NCI-H1930 (cell line): ENCODE results near the gene COQ6.
"Not testable (repeated sequence)": the region's sequence is repeated elsewhere in the genome, so short reads cannot be mapped to it uniquely, and the experiment has no call there.

Source experiments
- DNase-seq, 2 experiments: peaks; one replicate each; lab custom pipeline; 2025; lab: John Stamatoyannopoulos, UW

COQ6 gene

DNA sequence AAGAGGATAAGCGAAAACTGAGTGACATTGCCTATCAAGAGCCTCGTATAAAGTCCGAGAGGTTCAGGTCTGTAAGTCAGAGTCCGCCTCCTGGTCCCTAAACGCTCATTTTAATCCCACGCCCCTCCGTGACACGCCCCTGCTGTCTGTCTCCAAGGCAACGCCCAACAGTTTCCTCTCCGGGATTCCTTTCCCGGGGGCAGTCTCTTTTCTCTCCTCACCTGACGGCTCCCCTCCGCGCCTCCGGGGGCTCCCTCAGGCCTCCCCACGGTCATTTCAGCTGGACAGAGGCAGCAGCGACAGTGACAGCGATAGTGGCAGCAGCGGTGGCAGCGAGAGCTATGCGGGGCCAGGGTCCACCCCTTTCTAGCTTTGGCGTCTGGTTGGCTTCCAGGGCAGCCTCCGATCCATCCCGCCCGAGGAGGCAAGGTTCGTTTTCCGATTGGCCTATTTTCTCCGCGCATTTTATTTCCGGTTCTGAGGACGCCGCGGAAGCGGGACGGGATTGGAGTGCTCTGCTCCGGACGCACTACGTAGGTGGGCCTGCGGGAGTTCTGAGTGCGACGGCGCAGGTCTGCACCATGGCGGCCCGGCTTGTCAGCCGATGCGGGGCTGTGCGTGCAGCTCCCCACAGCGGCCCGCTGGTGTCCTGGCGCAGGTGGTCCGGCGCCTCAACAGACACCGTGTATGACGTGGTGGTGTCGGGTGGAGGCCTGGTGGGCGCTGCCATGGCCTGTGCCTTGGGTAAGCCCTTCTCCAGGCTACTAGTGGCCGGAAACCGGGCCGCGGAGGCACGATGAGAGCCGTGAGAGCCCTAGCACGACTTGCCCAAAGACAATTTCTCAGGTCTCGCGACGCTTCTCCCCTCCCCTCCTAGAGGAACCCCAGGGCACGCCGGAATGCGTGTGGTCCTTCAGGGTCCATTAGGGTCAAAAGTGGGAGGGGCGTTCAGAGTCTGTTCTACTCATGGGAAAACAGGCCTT lies at the start of gene COQ6, which contains the start of gene FAM161B:
TSS of gene COQ6 (plus strand) at position 551 of the 983 bp plus-strand sequence. CDS start at position 582, 31 bp downstream.
TSS of gene FAM161B (minus strand) at position 343 of the 983 bp plus-strand sequence. CDS start at position 275, 68 bp downstream.
- DNase-seq = peak; percentile 94

DNA sequence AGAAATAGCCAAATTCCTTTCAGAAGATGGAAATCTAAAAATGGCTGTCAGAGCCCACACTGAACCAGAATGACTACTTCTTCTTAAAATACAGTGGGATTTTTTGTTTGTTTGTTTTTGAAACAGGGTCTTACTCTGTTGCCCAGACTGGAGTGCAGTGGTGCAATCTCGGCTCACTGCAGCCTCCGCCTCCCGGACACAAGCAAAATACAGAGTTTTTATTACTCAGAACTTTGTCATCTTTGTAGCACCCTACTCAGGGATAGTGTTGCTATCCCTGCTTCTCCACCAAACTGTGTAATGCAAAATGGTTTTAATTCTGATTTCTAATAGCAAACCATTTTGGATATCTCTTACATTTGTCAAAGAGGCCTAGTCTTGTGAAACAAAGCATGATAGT lies 47.1 kb upstream of the COQ6 start:
- DNase-seq = no peak

DNA sequence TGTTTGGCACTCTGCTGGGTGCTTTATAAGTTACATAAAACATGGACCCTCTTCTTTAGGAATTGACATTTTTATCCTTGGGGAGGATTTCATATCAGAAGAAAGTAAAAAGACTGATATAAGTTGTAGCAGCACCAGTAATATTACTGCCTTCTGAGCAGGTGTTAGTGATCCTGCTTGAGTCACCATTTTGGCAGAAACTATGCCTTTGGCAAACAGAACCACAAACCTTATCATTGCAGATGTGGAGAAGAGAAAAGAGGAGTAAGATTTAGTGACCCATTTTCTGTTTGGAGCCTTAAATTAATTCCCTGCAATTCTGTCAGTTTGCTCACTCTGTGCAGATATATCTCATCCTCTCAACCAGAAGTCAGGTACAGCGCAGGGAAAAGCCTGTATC lies 40.4 kb upstream of the COQ6 start:
- DNase-seq = no peak

DNA sequence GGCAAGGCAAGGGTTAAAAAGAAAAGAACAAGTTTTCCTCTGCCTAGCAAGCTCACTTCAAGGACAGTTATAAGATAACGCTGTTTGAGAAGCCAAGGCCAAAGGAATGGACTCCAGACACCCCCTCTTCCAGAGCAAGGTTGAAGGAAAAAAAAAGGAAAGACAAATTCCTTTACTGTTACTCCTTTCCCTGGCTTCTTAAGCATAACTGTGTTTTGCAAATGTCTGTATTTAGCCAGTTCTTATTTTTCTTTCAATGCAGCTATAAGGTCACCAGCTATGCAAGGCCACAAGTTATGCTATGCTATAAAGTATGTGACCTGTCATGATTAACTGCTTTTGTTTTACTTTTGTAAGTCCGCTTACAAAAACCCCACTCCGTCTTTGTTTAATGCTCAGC lies 36.8 kb upstream of the COQ6 start:
- DNase-seq = no peak

DNA sequence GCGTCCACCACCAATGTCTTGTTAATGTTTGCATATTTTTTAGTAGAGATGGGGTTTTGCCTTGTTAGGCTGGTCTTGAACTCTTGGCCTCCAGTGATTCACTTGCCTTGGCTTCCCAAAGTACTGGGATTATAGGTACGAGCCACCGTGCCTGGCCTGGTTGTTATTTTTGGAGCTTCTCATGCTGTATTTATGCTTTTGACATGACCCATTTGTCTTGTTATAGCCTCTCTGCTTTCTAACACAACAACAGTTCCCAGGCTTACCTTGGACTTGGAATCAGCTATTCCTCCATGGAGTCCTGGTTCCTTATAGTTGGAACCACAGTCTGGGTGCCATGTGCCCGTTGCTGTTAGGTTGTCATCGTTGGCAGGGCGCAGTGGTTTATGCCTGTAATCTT lies 33.8 kb upstream of the COQ6 start:
- no peak for DNase-seq

DNA sequence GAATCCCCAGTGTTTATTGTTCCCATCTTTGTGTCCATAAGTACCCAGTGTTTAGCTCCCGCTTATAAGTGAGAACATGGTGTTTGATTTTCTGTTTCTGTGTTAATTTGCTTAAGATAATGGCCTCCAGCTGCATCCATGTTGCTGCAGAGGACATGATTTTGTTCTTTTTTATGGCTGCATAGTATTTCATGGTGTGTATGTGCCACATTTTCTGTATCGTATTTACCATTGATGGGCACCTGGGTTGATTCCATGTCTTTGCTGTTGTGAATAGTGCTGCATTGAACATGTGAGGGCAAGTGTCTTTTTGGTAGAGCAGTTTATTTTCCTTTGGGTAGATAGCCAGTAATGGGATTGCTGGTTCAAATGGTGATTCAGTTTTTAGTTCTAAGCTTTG lies 30.6 kb upstream of the COQ6 start:
- DNase-seq = not testable (repeated sequence)

DNA sequence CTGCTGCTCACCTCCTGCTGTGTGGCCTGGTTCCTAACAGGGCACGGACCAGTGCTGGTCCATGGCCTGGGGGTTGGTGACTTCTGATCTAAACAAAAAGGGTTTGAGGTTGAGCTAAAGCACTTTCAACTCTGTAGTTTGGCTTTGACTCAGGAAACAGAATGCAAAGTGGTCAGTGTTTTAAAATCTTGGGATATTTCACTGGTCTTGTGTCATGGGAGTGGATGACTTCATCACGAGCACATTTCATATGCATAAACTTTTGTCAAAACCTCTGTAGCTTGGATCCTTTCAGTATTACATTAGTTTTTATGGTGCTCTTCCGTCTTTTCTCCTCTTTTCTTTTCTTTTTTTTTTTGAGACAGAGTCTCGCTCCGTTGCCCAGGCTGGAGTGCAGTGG lies 25.8 kb upstream of the COQ6 start:
- DNase-seq = no peak

DNA sequence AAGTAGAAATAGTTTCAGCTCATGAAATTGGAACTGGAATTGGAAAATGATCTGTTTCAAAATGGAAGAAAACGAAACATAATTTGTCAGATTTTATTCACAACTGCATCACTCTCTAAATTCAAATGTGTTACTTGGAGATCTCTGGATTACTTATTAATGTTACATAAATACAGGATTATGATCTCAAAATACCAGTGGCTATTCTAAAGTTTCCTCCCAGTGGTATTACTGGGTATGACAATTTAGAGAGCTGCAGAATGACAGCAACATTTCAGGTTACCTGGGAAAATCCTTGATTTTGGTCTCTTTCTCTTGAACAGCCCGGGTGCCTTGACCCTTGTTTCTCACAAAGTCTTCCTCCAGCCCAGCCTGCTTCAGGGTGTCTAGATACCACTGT lies 14.4 kb upstream of the COQ6 start:
- no peak for DNase-seq

DNA sequence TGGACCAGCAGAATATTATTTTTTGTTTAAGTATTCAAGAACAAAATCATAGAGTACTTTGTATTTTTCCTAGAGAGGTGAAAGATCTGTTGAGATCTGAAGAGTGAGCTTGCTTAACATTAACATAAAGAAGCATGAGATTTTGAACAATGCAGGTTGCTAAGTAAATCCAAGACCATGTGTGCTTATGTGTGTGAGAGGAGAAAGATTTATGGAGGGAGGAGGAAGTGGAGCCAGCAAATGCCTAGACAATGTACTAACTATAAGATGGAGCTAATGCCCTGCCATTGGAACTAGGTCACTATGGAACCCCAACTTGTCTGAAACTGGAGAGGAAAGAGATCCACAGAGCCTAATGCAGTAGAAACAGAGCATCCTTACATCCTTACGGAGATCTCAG lies 13.6 kb upstream of the COQ6 start:
- no peak for DNase-seq

DNA sequence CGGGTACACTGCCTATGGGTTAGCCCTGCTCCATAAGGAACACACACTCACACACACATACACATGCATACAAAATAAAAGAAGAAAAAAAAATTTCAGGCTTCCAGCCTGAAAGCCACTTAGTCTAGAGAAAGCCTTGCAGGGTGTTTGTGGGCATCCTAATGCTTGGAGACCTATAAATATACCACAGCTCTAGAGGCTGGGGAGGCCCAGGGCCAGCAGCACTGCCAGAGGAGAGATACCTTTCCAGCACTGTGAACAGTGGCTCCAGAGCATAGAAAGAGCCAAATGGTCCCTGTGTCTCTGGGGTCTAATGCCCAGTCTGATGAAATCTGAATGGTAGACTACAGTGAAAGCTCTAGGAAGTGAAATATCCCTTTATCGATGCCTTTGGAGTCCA lies 13.1 kb upstream of the COQ6 start:
- DNase-seq = no peak

DNA sequence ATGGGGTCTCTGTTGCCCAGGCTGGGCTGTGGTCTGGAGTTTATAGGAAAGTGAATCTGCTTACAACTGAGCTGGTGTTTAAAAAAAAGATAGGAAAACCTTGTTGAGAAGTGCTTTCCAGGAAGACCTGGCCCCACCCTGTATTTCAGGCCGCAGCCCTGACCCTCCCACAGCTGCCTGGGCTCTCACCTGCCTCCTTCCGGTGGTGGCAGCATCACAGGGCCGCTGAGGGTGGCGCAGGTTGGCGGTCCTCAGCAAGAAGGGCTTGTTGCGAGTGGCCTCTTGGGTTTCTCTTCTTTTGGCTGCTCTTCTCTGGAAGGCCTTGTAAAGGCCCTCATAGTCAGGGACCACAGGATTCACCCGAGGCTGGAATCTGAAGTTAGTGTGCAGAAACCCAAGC lies 7.9 kb upstream of the COQ6 start:
- no peak for DNase-seq

DNA sequence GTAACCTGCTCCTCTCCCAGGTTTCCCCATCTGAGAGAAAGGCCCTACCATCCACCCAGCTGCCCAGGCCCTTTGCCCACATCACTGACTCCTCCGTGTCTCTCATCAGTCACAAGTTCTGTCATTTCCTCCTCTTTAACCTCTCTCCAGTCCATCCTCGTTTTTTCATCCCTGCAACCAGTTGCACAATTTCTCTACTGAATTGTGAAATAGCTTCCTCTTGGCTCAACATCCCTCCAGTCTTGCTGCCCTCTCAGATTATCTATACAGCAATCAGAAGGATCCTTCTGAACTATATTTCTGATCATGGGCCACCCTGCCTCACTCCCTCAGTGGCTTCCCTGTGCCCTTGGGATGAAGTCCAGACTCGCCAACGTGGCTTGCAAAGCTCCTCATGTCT lies 7.0 kb upstream of the COQ6 start:
- no peak for DNase-seq

DNA sequence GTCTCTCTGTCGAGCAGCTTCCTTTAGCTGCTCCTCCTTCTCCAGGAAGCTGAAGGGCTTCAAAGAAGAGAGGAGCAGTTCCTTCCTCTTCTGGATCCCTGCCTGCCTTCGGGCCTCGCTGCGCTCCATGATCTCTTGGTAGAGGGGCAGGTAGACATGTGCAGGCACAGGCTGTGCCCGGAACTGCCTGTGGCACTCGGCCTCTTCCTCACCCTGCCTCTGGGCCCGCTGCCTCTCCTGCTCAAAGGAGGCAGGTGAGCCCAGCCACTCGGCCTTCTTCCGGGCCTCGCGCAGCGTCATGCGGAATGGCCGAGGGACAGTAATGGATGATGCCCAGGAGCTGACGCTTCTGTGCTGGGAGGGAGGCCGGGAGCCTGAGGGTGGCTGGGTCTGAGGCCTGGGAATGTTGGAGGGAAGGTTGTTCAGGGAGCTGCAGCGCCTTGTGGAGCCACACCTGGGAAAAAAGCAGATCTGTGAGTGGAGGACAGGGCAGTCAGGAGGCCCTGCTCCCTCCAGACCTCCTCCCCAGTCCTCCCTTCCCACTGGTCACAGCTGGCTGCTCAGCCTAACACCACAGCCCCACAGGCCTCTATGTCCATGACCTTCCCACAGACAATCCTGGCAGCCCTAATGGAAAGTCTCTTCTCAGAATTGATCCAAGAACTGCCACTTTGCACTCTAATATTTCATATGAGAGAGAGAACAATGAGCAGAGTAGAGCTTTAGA lies 5.5 kb upstream of the COQ6 start:
- no peak for DNase-seq

DNA sequence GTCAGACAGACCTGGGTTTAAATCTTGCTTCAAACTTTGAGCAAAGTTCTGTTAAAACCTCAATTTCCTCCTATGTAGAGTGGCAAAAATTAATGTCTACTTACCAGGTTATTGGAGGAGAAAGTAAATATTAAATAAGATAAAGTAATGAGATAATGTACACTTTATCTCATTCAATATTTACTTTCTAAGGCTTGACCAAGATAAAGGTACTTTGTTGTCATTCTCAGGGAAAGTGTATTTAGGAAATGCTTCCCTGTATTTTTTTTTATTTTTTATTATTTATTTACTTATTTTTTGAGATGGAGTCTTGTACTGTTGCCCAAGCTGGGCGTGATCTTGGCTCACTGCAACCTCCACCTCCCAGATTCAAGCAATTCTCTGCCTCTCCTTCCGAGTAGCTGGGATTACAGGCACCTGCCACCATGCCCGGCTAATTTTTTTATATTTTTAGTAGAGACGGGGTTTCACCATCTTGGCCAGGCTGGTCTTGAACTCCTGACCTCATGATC lies 4.9 kb upstream of the COQ6 start:
- no peak for DNase-seq

DNA sequence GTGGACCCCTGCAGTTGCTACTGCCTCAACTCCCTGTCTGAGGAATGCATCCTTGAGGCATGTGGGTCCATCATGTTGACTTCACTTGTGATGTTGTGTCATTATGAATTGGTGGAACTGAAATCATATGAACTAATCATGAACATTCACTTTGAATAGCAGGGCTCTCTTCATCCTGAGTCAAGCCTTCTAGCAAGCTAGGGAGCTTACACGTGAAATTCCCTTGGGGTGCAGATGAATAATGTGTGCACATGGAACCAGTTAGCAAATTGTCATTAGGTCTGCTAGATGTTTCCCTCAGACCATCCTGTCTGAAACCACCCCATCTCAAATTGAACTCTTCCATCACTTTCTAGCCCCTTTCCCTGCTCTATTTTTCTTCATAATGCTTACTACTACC lies 3.6 kb downstream of the COQ6 start:
- DNase-seq = no peak

DNA sequence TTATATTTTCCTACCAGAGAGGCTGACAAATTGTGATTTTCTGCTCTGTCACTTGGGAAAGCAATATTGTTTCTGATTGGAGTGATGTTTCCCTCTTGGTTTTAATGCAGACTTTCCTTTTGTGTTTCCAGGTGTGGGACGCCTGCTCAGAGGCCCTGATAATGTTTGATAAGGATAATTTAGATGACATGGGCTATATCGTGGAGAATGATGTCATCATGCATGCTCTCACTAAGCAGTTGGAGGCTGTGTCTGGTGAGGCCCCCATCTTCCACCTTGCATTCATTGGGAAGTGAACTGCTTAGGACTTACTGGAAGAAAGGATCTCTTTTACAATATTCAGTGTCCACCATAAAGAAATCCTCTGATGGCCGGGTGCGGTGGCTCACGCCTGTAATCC lies 5.6 kb downstream of the COQ6 start:
- no peak for DNase-seq

DNA sequence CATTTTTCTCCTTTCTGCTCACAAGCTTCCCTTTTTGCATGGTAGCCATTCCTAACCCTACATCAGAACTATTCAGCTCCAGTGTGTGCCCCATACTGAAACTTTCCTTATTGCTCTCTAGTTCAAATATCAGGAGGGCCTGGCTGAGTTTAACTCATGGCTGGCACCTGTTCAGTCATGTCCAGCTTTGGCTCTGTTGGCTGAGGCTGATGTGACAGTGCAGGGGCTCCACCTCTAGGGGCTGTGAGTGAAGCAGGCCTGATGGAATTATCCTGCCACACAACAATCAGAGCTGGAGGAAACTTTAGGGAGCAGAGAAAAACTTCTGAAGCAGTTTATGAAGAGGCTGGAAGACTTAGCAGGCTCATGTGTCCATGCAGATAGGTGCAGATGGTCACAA lies 8.5 kb downstream of the COQ6 start:
- no peak for DNase-seq

DNA sequence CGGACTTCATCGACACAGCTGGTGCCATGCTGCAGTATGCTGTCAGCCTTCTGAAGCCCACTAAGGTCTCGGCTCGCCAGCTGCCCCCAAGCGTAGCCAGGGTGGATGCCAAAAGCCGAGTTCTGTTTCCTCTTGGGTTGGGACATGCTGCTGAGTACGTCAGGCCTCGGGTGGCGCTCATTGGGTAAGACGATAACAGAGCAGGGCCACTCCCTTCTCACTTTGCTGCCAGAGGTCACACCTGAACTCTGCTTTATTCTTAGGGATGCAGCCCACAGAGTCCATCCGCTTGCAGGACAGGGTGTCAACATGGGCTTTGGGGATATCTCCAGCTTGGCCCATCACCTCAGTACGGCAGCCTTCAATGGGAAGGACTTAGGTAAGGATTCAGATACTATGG lies 11.1 kb downstream of the COQ6 start:
- DNase-seq = no peak

DNA sequence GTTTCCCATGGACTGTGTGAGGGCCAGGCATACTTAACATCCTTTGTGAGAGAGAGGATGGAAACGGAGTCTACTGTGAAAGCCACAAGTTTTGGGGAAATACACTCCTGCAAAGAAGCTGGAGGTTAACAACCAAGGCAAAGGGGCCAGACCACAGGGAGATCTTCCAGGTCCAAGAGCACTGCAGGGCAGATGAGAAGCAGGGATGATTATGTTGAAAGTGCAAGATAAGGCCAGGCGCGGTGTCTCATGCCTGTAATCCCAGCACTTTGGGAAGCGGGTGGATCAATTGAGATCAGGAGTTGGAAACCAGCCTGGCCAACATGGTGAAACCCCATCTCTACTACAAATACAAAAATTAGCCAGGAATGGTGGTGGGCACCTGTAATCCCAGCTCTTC lies 15.1 kb downstream of the COQ6 start:
- no peak for DNase-seq

DNA sequence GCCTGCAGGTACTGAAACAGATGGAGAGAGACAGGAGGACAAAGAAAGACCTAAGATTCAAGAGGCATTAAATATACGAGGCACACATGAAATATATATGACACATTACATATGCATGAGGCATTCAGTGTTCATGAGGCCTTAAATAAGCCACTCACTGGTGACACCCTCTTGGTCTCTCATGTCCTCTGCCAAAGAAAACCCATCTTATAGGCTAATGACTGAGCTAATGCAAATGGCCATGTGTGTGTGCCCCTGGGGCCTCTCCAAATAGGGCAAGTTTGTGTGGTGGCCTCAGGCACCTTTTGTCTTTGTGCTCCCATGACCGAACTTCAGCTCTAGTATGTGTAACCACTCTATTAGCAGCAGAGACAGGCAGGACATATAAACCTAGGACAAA lies 18.8 kb downstream of the COQ6 start:
- DNase-seq = no peak

DNA sequence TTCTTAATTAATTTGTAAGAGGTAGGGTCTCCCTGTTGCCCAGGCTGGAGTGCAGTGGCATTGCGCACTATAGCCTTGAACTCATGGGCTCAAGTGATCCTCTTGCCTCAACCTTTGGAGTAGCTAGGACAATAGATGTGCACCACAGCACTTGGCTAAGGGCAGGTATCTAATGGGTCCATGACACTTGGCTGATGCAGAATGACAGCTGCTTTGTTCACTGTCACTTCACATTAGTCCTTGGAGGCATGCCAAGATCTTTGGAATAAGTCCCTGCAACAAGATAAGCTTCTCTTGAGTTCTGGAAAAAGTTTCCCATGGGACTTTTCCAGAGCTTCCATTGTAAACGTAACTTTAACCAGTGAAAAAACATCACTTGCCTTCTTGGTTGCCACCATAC lies 23.4 kb downstream of the COQ6 start:
- DNase-seq = no peak

DNA sequence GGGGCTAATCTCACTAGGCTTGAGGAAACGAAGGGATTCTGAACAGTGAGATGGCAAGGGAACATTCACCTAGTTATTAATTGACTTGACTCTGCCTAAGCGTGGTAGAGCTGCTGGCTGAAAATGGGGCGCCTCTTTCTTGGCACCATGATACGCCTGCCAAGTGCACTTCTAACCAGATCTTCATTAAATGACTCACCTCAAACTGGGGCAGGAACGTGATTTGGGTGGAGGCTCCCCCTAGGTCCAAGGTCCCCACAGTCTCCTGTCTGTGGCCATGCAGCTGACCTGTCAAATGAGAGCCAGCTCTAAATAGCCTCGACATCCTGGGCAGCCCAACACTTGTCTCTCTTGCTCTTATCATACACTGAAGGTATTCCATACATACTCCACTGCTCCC lies 26.0 kb downstream of the COQ6 start:
- no peak for DNase-seq

DNA sequence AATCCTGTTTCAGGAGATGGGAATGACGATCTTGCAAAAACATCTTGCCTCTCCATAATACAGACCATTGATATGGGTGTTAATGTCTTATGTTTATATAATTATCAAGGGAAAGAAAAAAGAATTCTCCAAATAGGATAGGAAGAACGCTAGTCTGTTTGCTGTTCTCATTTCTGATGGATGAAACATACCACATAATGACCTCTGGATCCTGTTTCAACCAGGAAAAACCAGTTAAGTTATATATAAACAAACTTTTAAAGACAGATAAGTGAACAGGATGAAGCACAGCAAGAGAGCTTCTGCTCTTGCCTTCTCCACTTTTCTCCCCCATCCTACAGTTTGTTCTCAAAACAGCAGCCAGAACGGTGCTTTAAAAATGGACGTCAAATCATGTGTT lies 27.8 kb downstream of the COQ6 start:
- DNase-seq = no peak
